HepG2 (cell line): ENCODE measurements around the gene ZBTB46. TPM values are rescaled to one million over a fixed set of nuclear protein-coding genes. Genes with fewer than 3 reads are reported as not detected.

Source experiments
- ARNTL ChIP-seq: sonication (generic); formaldehyde crosslinking; IDR thresholded peaks from 2 replicates; pipeline ENCODE4 v1.4.0; 2020; ENCODE audit warnings: mild to moderate bottlenecking, missing genetic modification reagents
- BRD4 ChIP-seq: sonication (generic); formaldehyde crosslinking; IDR thresholded peaks from 2 replicates; pipeline ENCODE4 v1.4.0; 2020; ENCODE audit warnings: missing genetic modification reagents
- CBX1 ChIP-seq: IDR thresholded peaks from one replicate; pipeline ENCODE4 v1.6.1; 2016; ENCODE audit warnings: antibody characterized with exemption, low read depth
- E2F1 ChIP-seq: sonication (generic); formaldehyde crosslinking; IDR thresholded peaks from 2 replicates; pipeline ENCODE4 v1.5.0; 2020; ENCODE audit warnings: missing genetic modification reagents
- ELF1 ChIP-seq: sonication (generic); formaldehyde crosslinking; IDR thresholded peaks from 2 replicates; pipeline ENCODE4 v1.4.0; 2020; ENCODE audit warnings: missing genetic modification reagents
- FLYWCH1 ChIP-seq: sonication (generic); formaldehyde crosslinking; IDR thresholded peaks from 2 replicates; pipeline ENCODE4 v1.8.1; 2023; ENCODE audit warnings: mild to moderate bottlenecking, missing genetic modification reagents
- FOXA1 ChIP-seq, 2 experiments: fragments of 450-650 bp in 1 of 2; sonication (generic) in 1 of 2; formaldehyde crosslinking in 1 of 2; IDR thresholded peaks; 2 replicates each; pipeline versions ENCODE4 v1.4.0 to v1.6.1; 2016 to 2020; ENCODE audit warnings: missing genetic modification reagents in 1 of 2
- HNRNPLL ChIP-seq: fragments of 200-400 bp; formaldehyde crosslinking; IDR thresholded peaks from 2 replicates; pipeline ENCODE4 v1.6.1; 2017; ENCODE audit warnings: mild to moderate bottlenecking, low read depth, low read length; ENCODE audit not compliant: poor library complexity, severe bottlenecking
- IRX3 ChIP-seq: sonication (generic); formaldehyde crosslinking; IDR thresholded peaks from 2 replicates; pipeline ENCODE4 v1.8.1; 2023; ENCODE audit warnings: mild to moderate bottlenecking, low read depth, missing genetic modification reagents, borderline replicate concordance
- JDP2 ChIP-seq: sonication (generic); formaldehyde crosslinking; IDR thresholded peaks from 2 replicates; pipeline ENCODE4 v1.8.1; 2022; ENCODE audit warnings: missing genetic modification reagents, borderline replicate concordance
- KAT2B ChIP-seq: fragments of 150-350 bp; IDR thresholded peaks from 2 replicates; pipeline ENCODE4 v1.6.1; 2014; ENCODE audit warnings: low read depth, low read length, borderline replicate concordance
- KLF12 ChIP-seq: sonication (generic); formaldehyde crosslinking; IDR thresholded peaks from 2 replicates; pipeline ENCODE4 v1.4.0; 2020; ENCODE audit warnings: missing genetic modification reagents, borderline replicate concordance
- MTA3 ChIP-seq: sonication (generic); formaldehyde crosslinking; IDR thresholded peaks from 2 replicates; pipeline ENCODE4 v1.4.0; 2020; ENCODE audit warnings: missing genetic modification reagents
- MXD4 ChIP-seq: IDR thresholded peaks from 2 replicates; pipeline ENCODE4 v1.6.1; 2016; ENCODE audit warnings: mild to moderate bottlenecking, missing biosample characterization, missing genetic modification reagents
- MYC ChIP-seq: sonication (generic); formaldehyde crosslinking; IDR thresholded peaks from 2 replicates; pipeline ENCODE4 v1.9.0; 2021; ENCODE audit warnings: missing genetic modification reagents, borderline replicate concordance
- MYNN ChIP-seq: sonication (generic); formaldehyde crosslinking; IDR thresholded peaks from 2 replicates; pipeline ENCODE4 v1.4.0; 2020; ENCODE audit warnings: mild to moderate bottlenecking, low read depth, missing genetic modification reagents
- MZF1 ChIP-seq: sonication (generic); formaldehyde crosslinking; IDR thresholded peaks from 2 replicates; pipeline ENCODE4 v1.8.1; 2023; ENCODE audit warnings: mild to moderate bottlenecking, missing genetic modification reagents, borderline replicate concordance
- NAIF1 ChIP-seq: sonication (generic); formaldehyde crosslinking; IDR thresholded peaks from 2 replicates; pipeline ENCODE4 v1.5.0; 2020; ENCODE audit warnings: mild to moderate bottlenecking, missing genetic modification reagents, borderline replicate concordance
- PHB2 ChIP-seq: fragments of 450-650 bp; IDR thresholded peaks from 2 replicates; pipeline ENCODE4 v1.6.1; 2018; ENCODE audit not compliant: partially characterized antibody
- PREB ChIP-seq: sonication (generic); formaldehyde crosslinking; IDR thresholded peaks from 2 replicates; pipeline ENCODE4 v1.4.0; 2020; ENCODE audit warnings: missing genetic modification reagents
- RFXAP ChIP-seq: sonication (generic); formaldehyde crosslinking; IDR thresholded peaks from 2 replicates; pipeline ENCODE4 v1.4.0; 2020; ENCODE audit warnings: missing genetic modification reagents, borderline replicate concordance
- SIX4 ChIP-seq: sonication (generic); formaldehyde crosslinking; IDR thresholded peaks from 2 replicates; pipeline ENCODE4 v1.4.0; 2020; ENCODE audit warnings: missing genetic modification reagents
- THRA ChIP-seq: sonication (generic); formaldehyde crosslinking; IDR thresholded peaks from 2 replicates; pipeline ENCODE4 v1.4.0; 2020; ENCODE audit warnings: missing genetic modification reagents, borderline replicate concordance
- ZEB1 ChIP-seq: IDR thresholded peaks from 2 replicates; pipeline ENCODE4 v1.6.1; 2012; ENCODE audit warnings: mild to moderate bottlenecking, low read depth, inconsistent platforms; ENCODE audit not compliant: insufficient replicate concordance
- ZNF205 ChIP-seq: IDR thresholded peaks from 2 replicates; pipeline ENCODE4 v1.6.1; 2018; ENCODE audit warnings: missing biosample characterization, missing genetic modification reagents
- ZNF274 ChIP-seq: sonication (generic); formaldehyde crosslinking; IDR thresholded peaks from 2 replicates; pipeline ENCODE4 v1.5.1; 2020; ENCODE audit warnings: mild to moderate bottlenecking, missing genetic modification reagents
- ZNF317 ChIP-seq: sonication (generic); formaldehyde crosslinking; IDR thresholded peaks from 2 replicates; pipeline ENCODE4 v1.5.0; 2020; ENCODE audit warnings: mild to moderate bottlenecking, missing genetic modification reagents
- ZNF383 ChIP-seq: sonication (generic); formaldehyde crosslinking; IDR thresholded peaks from 2 replicates; pipeline ENCODE4 v1.4.0; 2020; ENCODE audit warnings: missing genetic modification reagents, mild to moderate bottlenecking, borderline replicate concordance
- ZNF484 ChIP-seq: sonication (generic); formaldehyde crosslinking; IDR thresholded peaks from 2 replicates; pipeline ENCODE4 v1.5.1; 2020; ENCODE audit warnings: mild to moderate bottlenecking, low read depth, missing genetic modification reagents, borderline replicate concordance
- ZNF569 ChIP-seq: sonication (generic); formaldehyde crosslinking; IDR thresholded peaks from 2 replicates; pipeline ENCODE4 v1.5.0; 2020; ENCODE audit warnings: mild to moderate bottlenecking, missing genetic modification reagents, moderate library complexity, borderline replicate concordance
- ZNF775 ChIP-seq: sonication (generic); formaldehyde crosslinking; IDR thresholded peaks from 2 replicates; pipeline ENCODE4 v1.4.0; 2020; ENCODE audit warnings: missing genetic modification reagents, mild to moderate bottlenecking, moderate library complexity, borderline replicate concordance
- polyA plus RNA-seq, 8 experiments: library from polyadenylated mRNA; depleted of rRNA in 3 of 8; stranded (reverse) in 7 of 8; unstranded in 1 of 8; fragments of >200 nt; fragmentation: Illumina TruSeq in 4 of 8; extraction: Trizol in 4 of 8; gene quantifications; 2 replicates each; pipeline versions ENCODE4 v1.2.1 to v1.2.3, GENCODE V29; 2011 to 2016; ENCODE audit warnings: low read depth in 4 of 8, missing spikeins in 1 of 8, mixed read lengths in 1 of 8; ENCODE audit not compliant: insufficient read depth in 1 of 8
- total RNA-seq, 5 experiments: library from RNA; depleted of rRNA; stranded (reverse); fragments of >200 nt; fragmentation: Illumina TruSeq; extraction: Trizol; gene quantifications; 2 replicates each; pipeline ENCODE4 v1.2.3, GENCODE V29; 2016; ENCODE audit warnings: low read depth in 1 of 5

The ZBTB46 gene
- total and polyA plus RNA-seq, 2 of the 13 experiments (the other 11 are each of a cell fraction or from before 2014, with no cell fraction given): 1.6 to 13.5 TPM

- TF ChIP-seq KLF12 (CRISPR knock-in tag) (no peak), FLYWCH1 (CRISPR knock-in tag) (no peak), MYNN (no peak), ZNF569 (CRISPR knock-in tag) (no peak), THRA (CRISPR knock-in tag) (0 out of 2 replicates have a peak, but pooled peaks have one; percentile 24), KAT2B (no peak), PHB2 (no peak), E2F1 (no peak), NAIF1 (no peak), ZNF383 (CRISPR knock-in tag) (no peak), ZNF274 (CRISPR knock-in tag) (no peak; the same call in 1 of the 2 replicates), RFXAP (CRISPR knock-in tag) (no peak), HNRNPLL (peak; percentile 22), ARNTL (CRISPR knock-in tag) (no peak), MXD4 (CRISPR knock-in tag) (0 out of 2 replicates have a peak, but pooled peaks have one; percentile 25), ZEB1 (no peak), ZNF317 (no peak), SIX4 (CRISPR knock-in tag) (no peak), IRX3 (CRISPR knock-in tag) (no peak), MTA3 (CRISPR knock-in tag) (no peak), MZF1 (CRISPR knock-in tag) (no peak), ZNF484 (CRISPR knock-in tag) (no peak), ZNF775 (CRISPR knock-in tag) (no peak), JDP2 (CRISPR knock-in tag) (no peak), PREB (no peak), FOXA1 (IDR thresholded peaks at IDR 0.05) (no peak), FOXA1 (CRISPR knock-in tag; IDR thresholded peaks at IDR 0.05) (no peak), MYC (CRISPR knock-in tag) (peak; percentile 73; the same call in 1 of the 2 replicates), ZNF205 (CRISPR knock-in tag) (no peak), BRD4 (no peak), ELF1 (no peak), CBX1 (no peak)
These were observed 49.0 kb downstream of the ZBTB46 start (continued) for GRCh38 chr20:63782051-63782471.
